Thyroid gland (tissue), 4 donors: ENCODE results near the gene ARHGAP24.

Experiments
- POLR2A ChIP-seq, 2 donors: fragments of 450-650 bp; IDR thresholded peaks; one replicate each; pipeline ENCODE4 v1.6.1; 2017; ENCODE audit warnings: antibody characterized with exemption in 2 of 2, mild to moderate bottlenecking in 2 of 2, moderate library complexity in 1 of 2
- TF ChIP-seq, protein P1 (sequence below), 6 experiments: fragments of 200-600 bp in 3 of 6; fragments of 450-650 bp in 3 of 6; sonication (generic) in 3 of 6; IDR thresholded peaks; one replicate each; pipeline ENCODE4 v1.5.1; 2016 to 2019; ENCODE audit warnings: antibody characterized with exemption in 6 of 6, mild to moderate bottlenecking in 2 of 6, inconsistent platforms in 1 of 6, moderate library complexity in 1 of 6

DNA sequence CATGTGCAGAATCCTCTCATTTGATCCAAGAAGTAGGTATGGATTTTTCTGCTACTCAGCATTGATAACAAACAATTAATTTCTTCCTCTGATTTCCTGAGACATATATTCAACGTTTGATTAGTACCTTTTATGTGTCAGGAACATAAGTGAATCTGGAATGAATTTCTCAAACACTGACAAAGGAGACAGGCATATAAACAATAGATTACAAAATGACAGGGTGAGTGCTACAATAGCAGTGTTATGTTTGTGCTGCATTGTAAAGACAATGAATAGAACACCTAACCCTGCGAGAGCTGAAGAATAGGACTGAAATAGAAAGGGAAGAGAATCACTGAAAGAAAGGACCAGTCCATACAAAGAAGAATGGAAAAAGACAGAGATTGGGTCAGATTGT, 52.9 kb downstream of the ARHGAP24 start:
- TF ChIP-seq, protein P1, sequence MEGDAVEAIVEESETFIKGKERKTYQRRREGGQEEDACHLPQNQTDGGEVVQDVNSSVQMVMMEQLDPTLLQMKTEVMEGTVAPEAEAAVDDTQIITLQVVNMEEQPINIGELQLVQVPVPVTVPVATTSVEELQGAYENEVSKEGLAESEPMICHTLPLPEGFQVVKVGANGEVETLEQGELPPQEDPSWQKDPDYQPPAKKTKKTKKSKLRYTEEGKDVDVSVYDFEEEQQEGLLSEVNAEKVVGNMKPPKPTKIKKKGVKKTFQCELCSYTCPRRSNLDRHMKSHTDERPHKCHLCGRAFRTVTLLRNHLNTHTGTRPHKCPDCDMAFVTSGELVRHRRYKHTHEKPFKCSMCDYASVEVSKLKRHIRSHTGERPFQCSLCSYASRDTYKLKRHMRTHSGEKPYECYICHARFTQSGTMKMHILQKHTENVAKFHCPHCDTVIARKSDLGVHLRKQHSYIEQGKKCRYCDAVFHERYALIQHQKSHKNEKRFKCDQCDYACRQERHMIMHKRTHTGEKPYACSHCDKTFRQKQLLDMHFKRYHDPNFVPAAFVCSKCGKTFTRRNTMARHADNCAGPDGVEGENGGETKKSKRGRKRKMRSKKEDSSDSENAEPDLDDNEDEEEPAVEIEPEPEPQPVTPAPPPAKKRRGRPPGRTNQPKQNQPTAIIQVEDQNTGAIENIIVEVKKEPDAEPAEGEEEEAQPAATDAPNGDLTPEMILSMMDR (IDR thresholded peaks at IDR 0.05) = no peak
- no peak for TF ChIP-seq POLR2A (IDR thresholded peaks at IDR 0.05)
